ENCODE results near the gene BEST2. TPM values are rescaled to one million over a fixed set of nuclear protein-coding genes. Genes with fewer than 3 reads are reported as not detected.
"Not testable (repeated sequence)": the region's sequence is repeated elsewhere in the genome, so short reads cannot be mapped to it uniquely, and the experiment has no call there.

Gene BEST2
- total and polyA plus RNA-seq, 7 experiments from 2014 or later = not detected

GRCh38 chr19:12794196-12794941, 42.8 kb downstream of the BEST2 start:
- H3K4me1 ChIP-seq (ENCODE audit: control insufficient read depth in 2 of 2, insufficient read depth in 2 of 2, low read length in 2 of 2) = peaks cover 21 to 30% of the 10 kb centered on the region in 2 donors
- CTCF ChIA-PET = interaction anchor here (2.0 to 9.8 kb wide), 5 partner anchors 18 to 53 kb away, joined by 7 to 169 read pairs (median 41); partner anchors contain the start of gene HOOK2
- H3K27ac ChIP-seq (ENCODE audit: low read depth, low read length) = peak overlapping the region; percentile 99
- Mint-ChIP-seq H3K9me3 (peaks cover 0 to 26% (median 0%) of the 10 kb centered on the region in 11 donors), H3K4me3 (peak overlapping the region; percentile 74 to 95 (median 86)), H3K36me3 (peaks cover 0 to 9% (median 0%) of the 10 kb centered on the region in 5 donors), H3K4me1 (peaks cover 25 to 38% (median 32%) of the 10 kb centered on the region in 7 donors), H3K27ac (peak overlapping the region; percentile 93 to 100 (median 97)), H3K27me3 (peaks cover 0 to 2% (median 0%) of the 10 kb centered on the region in 5 donors)
- H3K36me3 ChIP-seq (ENCODE audit: control insufficient read depth in 2 of 3, insufficient read depth in 3 of 3, low read length in 3 of 3) = peaks cover 0 to 28% (median 0%) of the 10 kb centered on the region in 3 experiments
- H3K9me3 ChIP-seq (ENCODE audit: control insufficient read depth in 2 of 3, low read length in 3 of 3) = no peaks in the 10 kb centered on the region
- H3K27me3 ChIP-seq (ENCODE audit: control insufficient read depth in 2 of 2, insufficient read depth in 2 of 2, low read length in 2 of 2) = no peaks in the 10 kb centered on the region
- intact Hi-C loops (cut with micrococcal nuclease) = loop anchor here (5.0 kb wide), 8 partner anchors 143 to 1702 kb away; partner anchors contain the start of genes CALR (in 2 of the 2), IER2 (in 1 of the 2), STX10 (in 1 of the 2) and SWSAP1 (in 1 of the 2)
- H3K4me3 ChIP-seq (ENCODE audit: low read length) = peak overlapping the region; percentile 98
- POLR2A ChIA-PET = interaction anchor here (0.6 to 8.4 kb wide), 10 partner anchors 9 to 1730 kb away, joined by 3 to 621 read pairs (median 7); partner anchors contain the start of genes HOOK2, PRDX2, RNASEH2A and THSD8
- ATAC-seq (no peak), DNase-seq (peak in 3 of 9 donors; percentile 39 to 43 (median 40))

DNA sequence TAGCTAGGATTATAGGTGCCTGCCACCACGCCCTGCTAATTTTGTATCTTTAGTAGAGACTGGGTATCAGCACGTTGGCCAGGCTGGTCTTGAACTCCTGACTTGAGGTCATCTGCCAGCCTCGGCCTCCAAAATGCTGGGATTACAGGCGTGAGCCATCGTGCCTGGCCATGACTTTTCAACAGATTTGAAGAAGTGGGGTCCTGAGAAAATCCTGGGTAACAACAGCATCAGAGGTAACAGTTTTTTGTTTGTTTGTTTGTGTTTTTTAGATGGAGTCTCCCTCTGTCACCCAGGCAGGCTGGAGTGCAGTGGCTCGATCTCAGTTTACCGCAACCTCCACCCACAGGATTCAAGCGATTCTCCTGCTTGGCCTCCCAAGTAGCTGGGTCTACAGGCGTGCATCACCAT, 43.4 kb downstream of the BEST2 start:
- Histone ChIP-seq H3K27me3 (ENCODE audit: control insufficient read depth in 2 of 2, insufficient read depth in 2 of 2, low read length in 2 of 2) (no peaks in the 10 kb centered on the region), H3K4me3 (ENCODE audit: low read length) (no peak overlapping the region), H3K4me1 (ENCODE audit: control insufficient read depth in 2 of 2, insufficient read depth in 2 of 2, low read length in 2 of 2) (peaks cover 21 to 29% of the 10 kb centered on the region in 2 donors), H3K9me3 (ENCODE audit: control insufficient read depth in 2 of 3, low read length in 3 of 3) (no peaks in the 10 kb centered on the region), H3K27ac (ENCODE audit: low read depth, low read length) (peak overlapping the region; percentile 99), H3K36me3 (ENCODE audit: control insufficient read depth in 2 of 3, insufficient read depth in 3 of 3, low read length in 3 of 3) (peaks cover 0 to 34% (median 3%) of the 10 kb centered on the region in 3 experiments)
- Mint-ChIP-seq H3K4me3 (peak overlapping the region in 8 of 10 donors; percentile 74 to 95 (median 88)), H3K27ac (peak overlapping the region; percentile 93 to 100 (median 97)), H3K4me1 (peaks cover 25 to 42% (median 36%) of the 10 kb centered on the region in 7 donors), H3K9me3 (peaks cover 0 to 26% (median 0%) of the 10 kb centered on the region in 11 donors), H3K27me3 (peaks cover 0 to 2% (median 0%) of the 10 kb centered on the region in 5 donors), H3K36me3 (peaks cover 0 to 9% (median 0%) of the 10 kb centered on the region in 5 donors)
- ATAC-seq = no peak
- intact Hi-C loops (cut with micrococcal nuclease) = loop anchor here (5.0 kb wide), 8 partner anchors 142 to 1703 kb away; partner anchors contain the start of genes CALR (in 2 of the 2), IER2 (in 1 of the 2), STX10 (in 1 of the 2) and SWSAP1 (in 1 of the 2)
- POLR2A ChIA-PET = interaction anchor here (0.6 to 8.4 kb wide), 11 partner anchors 9 to 1729 kb away, joined by 3 to 621 read pairs (median 5); partner anchors contain the start of genes GET3, HOOK2, RNASEH2A and TNPO2
- DNase-seq = no peak
- CTCF ChIA-PET = interaction anchor here (0.9 to 9.8 kb wide), 8 partner anchors 11 to 171 kb away, joined by 3 to 169 read pairs (median 8); partner anchors contain the start of gene HOOK2

- H3K4me3 Mint-ChIP-seq = peak overlapping the region; percentile 55 to 87 (median 80)
- ATAC-seq (peak; percentile 14), DNase-seq (peak; percentile 68 to 86 (median 79))
- H3K9me3 ChIP-seq (ENCODE audit: control insufficient read depth in 2 of 3, low read length in 3 of 3) = no peaks in the 10 kb centered on the region
- H3K36me3 Mint-ChIP-seq = peaks cover 0 to 15% (median 0%) of the 10 kb centered on the region in 5 donors
- peak overlapping the region; percentile 44 for H3K4me3 ChIP-seq (ENCODE audit: low read length)
- ChIA-PET POLR2A (interaction anchor here (0.6 to 8.4 kb wide), 15 partner anchors 10 to 182 kb away, joined by 3 to 621 read pairs (median 3); partner anchors contain the start of genes GET3, HOOK2, RNASEH2A and TNPO2), CTCF (interaction anchor here (0.6 to 9.8 kb wide), 16 partner anchors 10 to 169 kb away, joined by 3 to 169 read pairs (median 7); partner anchors contain the start of gene HOOK2)
- H3K27ac Mint-ChIP-seq = peak overlapping the region; percentile 87 to 100 (median 91)
- no peaks in the 10 kb centered on the region for H3K27me3 ChIP-seq (ENCODE audit: control insufficient read depth in 2 of 2, insufficient read depth in 2 of 2, low read length in 2 of 2)
- intact Hi-C loops (cut with micrococcal nuclease) = loop anchor here (1.0 to 2.0 kb wide), 8 partner anchors 19 to 120 kb away; partner anchors contain the start of gene TNPO2 (in 1 of the 2)
- peaks cover 0 to 2% (median 0%) of the 10 kb centered on the region in 5 donors for H3K27me3 Mint-ChIP-seq
- peaks cover 21 to 30% of the 10 kb centered on the region in 2 donors for H3K4me1 ChIP-seq (ENCODE audit: control insufficient read depth in 2 of 2, insufficient read depth in 2 of 2, low read length in 2 of 2)
- H3K36me3 ChIP-seq (ENCODE audit: control insufficient read depth in 2 of 3, insufficient read depth in 3 of 3, low read length in 3 of 3) = peaks cover 0 to 43% (median 5%) of the 10 kb centered on the region in 3 experiments
- peak overlapping the region; percentile 56 for H3K27ac ChIP-seq (ENCODE audit: low read depth, low read length)
- H3K9me3 Mint-ChIP-seq = peaks cover 0 to 19% (median 0%) of the 10 kb centered on the region in 11 donors
- peaks cover 19 to 42% (median 37%) of the 10 kb centered on the region in 7 donors for H3K4me1 Mint-ChIP-seq
These were observed 44.8 kb downstream of the BEST2 start for GRCh38 chr19:12796146-12797071.

DNA sequence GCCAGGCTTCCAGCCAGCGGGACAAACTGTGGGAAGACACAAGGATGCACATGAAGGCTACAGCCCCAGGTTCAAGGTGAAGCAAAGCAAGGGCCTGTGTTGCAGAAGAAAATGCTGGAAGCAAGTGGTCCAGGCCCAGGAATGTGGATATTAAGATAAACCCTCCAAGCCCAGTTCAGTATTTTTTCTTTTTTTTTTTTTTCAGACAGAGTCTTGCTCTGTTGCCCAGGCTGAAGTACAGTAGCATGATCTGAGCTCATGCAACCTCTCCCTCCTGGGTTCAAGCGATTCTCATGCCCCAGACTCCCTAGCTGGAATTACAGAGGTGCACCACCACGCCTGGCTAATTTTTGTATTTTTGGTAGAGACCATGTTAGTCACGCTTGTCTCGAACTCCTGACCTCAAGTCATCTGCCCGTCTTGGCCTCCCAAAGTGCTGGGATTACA, 45.6 kb downstream of the BEST2 start:
- H3K4me3 ChIP-seq (ENCODE audit: low read length) = no peak overlapping the region
- H3K9me3 ChIP-seq (ENCODE audit: control insufficient read depth in 2 of 3, low read length in 3 of 3) = no peaks in the 10 kb centered on the region
- Mint-ChIP-seq H3K27me3 (peaks cover 0 to 2% (median 0%) of the 10 kb centered on the region in 5 donors), H3K4me3 (no peak overlapping the region), H3K4me1 (peaks cover 20 to 44% (median 39%) of the 10 kb centered on the region in 7 donors), H3K9me3 (peaks cover 0 to 14% (median 0%) of the 10 kb centered on the region in 11 donors), H3K27ac (peak overlapping the region in 4 of 9 donors; percentile 12 to 96 (median 55)), H3K36me3 (peaks cover 0 to 15% (median 0%) of the 10 kb centered on the region in 5 donors)
- DNase-seq (no peak), ATAC-seq (no peak)
- H3K27me3 ChIP-seq (ENCODE audit: control insufficient read depth in 2 of 2, insufficient read depth in 2 of 2, low read length in 2 of 2) = no peaks in the 10 kb centered on the region
- H3K27ac ChIP-seq (ENCODE audit: low read depth, low read length) = no peak overlapping the region
- intact Hi-C loops (cut with micrococcal nuclease) = loop anchor here in 1 of 2 donors (2.0 kb wide), 2 partner anchors 50 to 74 kb away; partner anchors contain the start of gene TNPO2
- peaks cover 21 to 31% of the 10 kb centered on the region in 2 donors for H3K4me1 ChIP-seq (ENCODE audit: control insufficient read depth in 2 of 2, insufficient read depth in 2 of 2, low read length in 2 of 2)
- CTCF ChIA-PET = interaction anchor here (0.6 to 9.8 kb wide), 11 partner anchors 8 to 109 kb away, joined by 3 to 169 read pairs (median 3); partner anchors contain the start of genes HOOK2 and TNPO2
- POLR2A ChIA-PET = interaction anchor here (0.6 to 8.4 kb wide), 6 partner anchors 11 to 64 kb away, joined by 3 to 621 read pairs (median 4); partner anchors contain the start of gene HOOK2
- peaks cover 0 to 39% (median 5%) of the 10 kb centered on the region in 3 experiments for H3K36me3 ChIP-seq (ENCODE audit: control insufficient read depth in 2 of 3, insufficient read depth in 3 of 3, low read length in 3 of 3)

DNA sequence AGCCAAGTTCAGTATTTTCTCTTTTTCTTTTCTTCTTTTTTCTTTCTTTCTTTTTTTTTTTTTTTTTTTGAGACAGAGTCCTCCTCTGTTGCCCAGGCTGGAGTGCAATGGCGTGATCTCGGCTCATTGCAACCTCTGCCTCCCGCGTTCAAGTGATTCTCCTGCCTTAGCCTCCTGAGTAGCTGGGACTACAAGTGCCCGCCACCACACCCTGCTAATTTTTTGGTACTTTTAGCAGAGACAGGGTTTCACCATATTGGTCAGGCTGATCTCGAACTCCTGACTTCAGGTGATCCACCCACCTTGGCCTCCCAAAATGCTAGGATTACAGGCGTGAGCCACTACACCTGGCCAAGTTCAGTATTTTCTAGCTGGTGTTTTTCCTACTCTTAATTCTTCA, 46.0 kb downstream of the BEST2 start:
- not testable (repeated sequence) for H3K9me3 Mint-ChIP-seq; H3K4me3 ChIP-seq (ENCODE audit: low read length); H3K4me3 Mint-ChIP-seq; H3K27ac ChIP-seq (ENCODE audit: low read depth, low read length); ATAC-seq; H3K27me3 Mint-ChIP-seq; H3K27me3 ChIP-seq (ENCODE audit: control insufficient read depth in 2 of 2, insufficient read depth in 2 of 2, low read length in 2 of 2); DNase-seq; H3K9me3 ChIP-seq (ENCODE audit: control insufficient read depth in 2 of 3, low read length in 3 of 3)
- H3K4me1 Mint-ChIP-seq = peaks cover 25 to 48% (median 43%) of the 10 kb centered on the region in 7 donors
- CTCF ChIA-PET = interaction anchor here (0.7 to 9.8 kb wide), 8 partner anchors 8 to 88 kb away, joined by 3 to 169 read pairs (median 3); partner anchors contain the start of genes HOOK2 and TNPO2
- Histone ChIP-seq H3K4me1 (ENCODE audit: control insufficient read depth in 2 of 2, insufficient read depth in 2 of 2, low read length in 2 of 2) (peaks cover 24 to 34% of the 10 kb centered on the region in 2 donors), H3K36me3 (ENCODE audit: control insufficient read depth in 2 of 3, insufficient read depth in 3 of 3, low read length in 3 of 3) (peaks cover 0 to 35% (median 5%) of the 10 kb centered on the region in 3 experiments)
- peaks cover 0 to 14% (median 0%) of the 10 kb centered on the region in 5 donors for H3K36me3 Mint-ChIP-seq
- peak overlapping the region in 3 of 9 donors; percentile 1 to 12 (median 8) for H3K27ac Mint-ChIP-seq
- intact Hi-C loops (cut with micrococcal nuclease) = loop anchor here in 1 of 2 donors (2.0 kb wide), 2 partner anchors 49 to 75 kb away; partner anchors contain the start of gene TNPO2
- POLR2A ChIA-PET = interaction anchor here (0.6 to 8.4 kb wide), 4 partner anchors 19 to 64 kb away, joined by 3 to 621 read pairs (median 4); partner anchors contain the start of gene HOOK2
